Glomerular visceral epithelial cell (primary cell): ENCODE measurements around the gene RPL39.
"Not testable (repeated sequence)": the region's sequence is repeated elsewhere in the genome, so short reads cannot be mapped to it uniquely, and the experiment has no call there.

Experiments
- DNase-seq: peaks from one replicate; pipeline ENCODE4 v3.0.0-alpha.2; 2016; ENCODE audit errors: extremely low spot score

Gene RPL39

GRCh38 chrX:119763181-119763580, 28.2 kb downstream of the RPL39 start:
- peak; percentile 88 for DNase-seq

DNA sequence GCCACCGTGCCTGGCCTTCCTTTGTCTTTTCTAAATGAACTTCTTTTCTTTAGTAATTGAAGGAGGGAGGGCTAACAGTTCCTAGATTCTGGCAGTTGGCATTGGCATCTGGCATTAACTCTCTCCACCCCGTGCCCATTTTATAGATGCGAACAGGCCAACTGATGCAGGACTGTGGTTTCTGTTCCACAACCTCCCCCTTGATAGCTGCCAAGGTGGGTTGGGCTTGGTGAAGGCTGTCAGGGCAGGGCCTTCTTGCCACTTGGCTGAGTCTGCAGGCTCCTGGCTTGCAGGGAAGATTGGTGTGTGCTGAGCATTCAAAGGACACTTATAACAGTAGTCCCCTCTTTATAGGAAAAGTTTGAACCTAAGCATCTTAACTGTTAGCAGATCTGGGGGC, 28.7 kb downstream of the RPL39 start:
- peak; percentile 69 for DNase-seq

GRCh38 chrX:119760026-119760877, 31.2 kb downstream of the RPL39 start:
- no peak for DNase-seq

DNA sequence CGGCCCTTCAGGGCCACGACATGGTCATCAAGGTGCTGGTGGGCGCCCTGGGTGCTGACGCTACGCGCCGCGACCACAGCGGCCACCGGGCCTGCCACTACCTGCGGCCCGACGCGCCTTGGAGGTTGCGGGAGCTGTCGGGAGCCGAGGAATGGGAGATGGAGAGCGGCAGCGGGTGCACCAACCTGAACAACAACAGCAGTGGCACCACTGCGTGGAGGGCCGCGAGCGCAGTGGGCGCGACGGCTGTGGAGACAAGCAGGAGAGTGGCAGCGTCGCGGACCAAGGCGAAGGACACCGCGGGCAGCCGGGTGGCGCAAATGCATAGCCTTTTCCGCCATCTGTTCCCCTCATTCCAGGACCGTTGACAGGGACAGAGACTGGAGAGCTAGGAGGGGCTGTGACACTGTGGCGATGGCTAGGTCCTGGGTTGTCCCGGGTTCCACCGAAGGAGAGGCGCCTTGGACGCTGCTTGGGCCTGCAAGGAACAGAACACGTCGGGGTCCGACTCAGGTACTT, 32.1 kb downstream of the RPL39 start:
- DNase-seq, result no peak

DNA sequence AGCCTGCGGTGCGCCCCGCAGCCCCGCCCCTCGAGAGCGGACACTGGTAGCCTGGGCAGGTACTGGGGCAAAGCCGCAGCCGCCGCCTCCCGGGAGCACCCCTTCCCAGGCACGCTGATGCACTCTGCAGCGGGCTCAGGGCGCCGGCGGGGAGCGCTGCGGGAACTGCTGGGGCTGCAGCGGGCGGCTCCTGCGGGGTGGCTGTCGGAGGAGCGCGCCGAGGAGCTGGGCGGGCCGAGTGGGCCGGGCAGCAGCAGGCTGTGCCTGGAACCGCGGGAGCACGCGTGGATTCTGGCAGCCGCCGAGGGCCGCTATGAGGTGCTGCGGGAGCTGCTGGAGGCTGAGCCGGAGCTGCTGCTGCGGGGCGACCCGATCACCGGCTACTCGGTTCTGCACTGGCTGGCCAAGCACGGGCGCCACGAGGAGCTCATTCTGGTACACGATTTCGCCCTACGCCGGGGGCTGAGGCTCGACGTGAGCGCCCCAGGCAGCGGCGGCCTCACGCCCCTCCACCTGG, 32.6 kb downstream of the RPL39 start:
- no peak for DNase-seq

- peak; percentile 54 for DNase-seq
Observed at GRCh38 chrX:119757979-119758730, 33.3 kb downstream of the RPL39 start, which contains the start of gene SOWAHD. Gene SOWAHD (plus strand): TSS chrX:119758588. CDS start chrX:119758668, 80 bp downstream.

- no peak for DNase-seq
Observed at GRCh38 chrX:119757646-119757978, 33.8 kb downstream of the RPL39 start.

GRCh38 chrX:119756926-119757635, 34.3 kb downstream of the RPL39 start:
- DNase-seq, result no peak

GRCh38 chrX:119755981-119756533, 35.4 kb downstream of the RPL39 start:
- DNase-seq, result no peak

DNA sequence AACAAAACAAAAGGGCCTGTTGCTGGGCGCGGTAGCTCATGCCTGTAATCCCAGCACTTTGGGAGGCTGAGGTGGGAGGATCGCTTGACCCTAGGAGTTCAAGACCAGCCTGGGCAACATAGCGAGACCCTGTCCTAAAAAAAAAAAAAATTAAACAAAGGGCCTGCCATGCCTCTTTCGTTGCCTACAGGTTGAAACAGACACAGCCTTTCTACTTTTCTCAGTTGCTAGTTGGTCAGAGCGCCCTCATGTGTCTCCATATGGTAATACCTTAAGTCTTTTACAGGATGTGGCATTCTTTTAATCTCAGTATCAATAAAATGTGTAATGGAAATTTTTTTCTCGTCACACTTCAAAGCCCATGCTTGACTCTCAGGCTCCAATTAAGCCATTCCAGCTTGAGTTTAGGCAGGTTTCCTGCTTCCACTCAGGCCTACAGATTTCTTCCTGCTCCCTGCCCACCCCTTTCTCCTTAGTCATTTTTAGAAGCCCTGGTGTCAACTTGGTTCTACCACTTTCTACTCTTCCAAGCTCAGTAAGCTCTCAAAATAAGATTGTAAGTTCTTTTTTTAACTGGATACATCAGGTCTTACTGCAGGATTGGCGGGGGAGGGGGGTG, 37.7 kb downstream of the RPL39 start:
- peak; percentile 41 for DNase-seq

- DNase-seq, result no peak
Observed at GRCh38 chrX:119753001-119753400, 38.4 kb downstream of the RPL39 start.

DNA sequence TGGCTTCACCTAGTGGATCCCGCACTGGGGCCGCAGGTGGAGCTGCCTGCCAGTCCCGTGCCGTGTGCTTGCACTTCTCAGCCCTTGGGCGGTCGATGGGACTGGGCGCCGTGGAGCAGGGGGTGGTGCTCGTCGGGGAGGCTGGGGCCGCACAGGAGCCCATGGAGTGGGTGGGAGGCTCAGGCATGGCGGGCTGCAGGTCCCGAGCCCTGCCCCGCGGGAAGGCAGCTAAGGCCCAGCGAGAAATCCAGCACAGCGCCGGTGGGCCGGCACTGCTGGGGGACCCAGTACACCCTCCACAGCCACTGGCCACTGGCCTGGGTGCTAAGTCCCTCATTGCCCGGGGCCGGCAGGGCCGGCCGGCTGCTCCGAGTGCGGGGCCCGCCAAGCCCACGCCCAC, 40.7 kb downstream of the RPL39 start:
- DNase-seq, result not testable (repeated sequence)

GRCh38 chrX:119750131-119750530, 41.3 kb downstream of the RPL39 start:
- not testable (repeated sequence) for DNase-seq

GRCh38 chrX:119745283-119745848, 46.1 kb downstream of the RPL39 start:
- no peak for DNase-seq

DNA sequence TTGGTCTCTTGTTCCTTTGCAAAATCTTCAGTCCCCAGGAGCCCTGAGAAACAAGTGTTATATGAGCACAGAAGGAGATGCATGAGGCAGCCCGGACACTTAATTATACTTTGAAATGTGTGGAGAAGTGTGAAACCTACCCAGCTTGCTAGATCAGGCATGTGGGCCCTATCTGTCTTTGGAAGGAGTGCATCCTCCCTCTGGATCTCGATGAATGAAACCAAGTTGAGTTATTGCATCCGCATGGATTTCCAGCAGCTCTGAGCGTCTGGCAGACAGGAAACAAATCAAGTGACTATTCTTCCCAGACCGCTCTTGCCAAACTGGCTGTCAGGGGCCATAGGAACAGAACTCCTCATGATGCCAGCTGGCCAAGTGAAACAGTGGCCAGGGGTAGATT, 52.7 kb downstream of the RPL39 start:
- no peak for DNase-seq
